Osteoblast (primary cell): ENCODE measurements around the gene ESYT2. TPM values are rescaled to one million over a fixed set of nuclear protein-coding genes. Genes with fewer than 3 reads are reported as not detected.

Experiments
- DNase-seq: peaks from one replicate; pipeline ENCODE4 v3.0.0; 2011; ENCODE audit warnings: low spot score, mixed read lengths; ENCODE audit not compliant: insufficient read length; ENCODE audit errors: missing footprints
- H2AFZ ChIP-seq: 2 replicates; pipeline ENCODE4 v1.6.0; 2011; ENCODE audit warnings: mild to moderate bottlenecking, low read length
- H3K27ac ChIP-seq: 2 replicates; pipeline ENCODE4 v1.5.1; 2011; ENCODE audit warnings: mild to moderate bottlenecking, low read depth, low read length, moderate library complexity
- H3K27me3 ChIP-seq: 2 replicates; pipeline ENCODE4 v1.6.0; 2012; ENCODE audit warnings: mild to moderate bottlenecking, control low read depth, inconsistent platforms, low read length, moderate library complexity; ENCODE audit not compliant: insufficient read depth
- H3K36me3 ChIP-seq: 2 replicates; pipeline ENCODE4 v1.5.1; 2011; ENCODE audit warnings: mild to moderate bottlenecking, low read length, control low read depth, moderate library complexity; ENCODE audit not compliant: insufficient read depth
- H3K4me1 ChIP-seq: 2 replicates; pipeline ENCODE4 v1.5.1; 2011; ENCODE audit warnings: mild to moderate bottlenecking, low read length, control low read depth, moderate library complexity; ENCODE audit not compliant: insufficient read depth
- H3K4me2 ChIP-seq: 2 replicates; pipeline ENCODE4 v1.6.0; 2011; ENCODE audit warnings: mild to moderate bottlenecking, low read length; ENCODE audit not compliant: insufficient read depth
- H3K4me3 ChIP-seq: fragments of 200-600 bp; sonication (generic); 3 replicates; pipeline ENCODE4 v1.5.1; 2012; ENCODE audit warnings: mild to moderate bottlenecking, low read length, inconsistent platforms; ENCODE audit not compliant: insufficient read depth
- H3K79me2 ChIP-seq: 2 replicates; pipeline ENCODE4 v1.6.0; 2012; ENCODE audit warnings: mild to moderate bottlenecking, low read length, control low read depth, inconsistent platforms; ENCODE audit not compliant: insufficient read depth
- H3K9me3 ChIP-seq: 2 replicates; pipeline ENCODE4 v1.5.1; 2011; ENCODE audit warnings: low read depth, low read length, control low read depth
- H4K20me1 ChIP-seq: 2 replicates; pipeline ENCODE4 v1.6.0; 2012; ENCODE audit warnings: mild to moderate bottlenecking, low read length, control low read depth; ENCODE audit not compliant: insufficient read depth
- total RNA-seq: library from RNA; depleted of rRNA; stranded (reverse); fragments of >200 nt; gene quantifications from 2 replicates; pipeline ENCODE4 v1.2.3, GENCODE V29; 2012
- TF ChIP-seq, protein P1 (sequence below): IDR thresholded peaks from 2 replicates; pipeline ENCODE4 v1.5.1; 2011; ENCODE audit warnings: mild to moderate bottlenecking, low read depth, low read length, moderate library complexity; ENCODE audit errors: extremely low read depth

ESYT2 gene
- total RNA-seq, 1 donor: 132 TPM

- TF ChIP-seq, protein P1, sequence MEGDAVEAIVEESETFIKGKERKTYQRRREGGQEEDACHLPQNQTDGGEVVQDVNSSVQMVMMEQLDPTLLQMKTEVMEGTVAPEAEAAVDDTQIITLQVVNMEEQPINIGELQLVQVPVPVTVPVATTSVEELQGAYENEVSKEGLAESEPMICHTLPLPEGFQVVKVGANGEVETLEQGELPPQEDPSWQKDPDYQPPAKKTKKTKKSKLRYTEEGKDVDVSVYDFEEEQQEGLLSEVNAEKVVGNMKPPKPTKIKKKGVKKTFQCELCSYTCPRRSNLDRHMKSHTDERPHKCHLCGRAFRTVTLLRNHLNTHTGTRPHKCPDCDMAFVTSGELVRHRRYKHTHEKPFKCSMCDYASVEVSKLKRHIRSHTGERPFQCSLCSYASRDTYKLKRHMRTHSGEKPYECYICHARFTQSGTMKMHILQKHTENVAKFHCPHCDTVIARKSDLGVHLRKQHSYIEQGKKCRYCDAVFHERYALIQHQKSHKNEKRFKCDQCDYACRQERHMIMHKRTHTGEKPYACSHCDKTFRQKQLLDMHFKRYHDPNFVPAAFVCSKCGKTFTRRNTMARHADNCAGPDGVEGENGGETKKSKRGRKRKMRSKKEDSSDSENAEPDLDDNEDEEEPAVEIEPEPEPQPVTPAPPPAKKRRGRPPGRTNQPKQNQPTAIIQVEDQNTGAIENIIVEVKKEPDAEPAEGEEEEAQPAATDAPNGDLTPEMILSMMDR: no peak
- H3K36me3 ChIP-seq: peaks cover 26% of the 10 kb centered on the region
- DNase-seq: no peak
Observed at GRCh38 chr7:158687406-158687805, 141.9 kb downstream of the ESYT2 start.

DNA sequence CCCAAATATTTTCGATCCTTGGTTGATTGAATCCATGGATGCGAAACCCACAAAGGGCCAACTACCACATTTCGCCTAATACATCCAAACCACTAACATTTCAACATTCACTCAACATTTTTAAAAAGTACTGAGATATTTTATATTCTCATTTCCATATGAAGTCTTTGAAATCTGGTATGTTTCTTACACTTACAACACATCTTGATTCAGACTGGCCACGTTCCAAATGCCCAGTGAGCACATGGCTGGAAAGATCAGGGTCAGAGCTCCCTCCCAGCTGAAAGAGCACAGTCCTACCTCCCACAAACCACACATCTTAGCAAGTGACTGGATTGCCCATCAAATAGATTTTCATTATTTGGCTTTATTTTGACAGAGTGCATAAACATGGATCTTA, 143.6 kb downstream of the ESYT2 start:
- no peak for DNase-seq
- peaks cover 26% of the 10 kb centered on the region for H3K36me3 ChIP-seq

More at GRCh38 chr7:158687406-158687805, 141.9 kb downstream of the ESYT2 start:
- H3K4me3 ChIP-seq: no peak overlapping the region
- H3K9me3 ChIP-seq: no peaks in the 10 kb centered on the region
- H3K79me2 ChIP-seq: no peaks in the 10 kb centered on the region
- no peak overlapping the region for H3K27ac ChIP-seq
- no peaks in the 10 kb centered on the region for H3K27me3 ChIP-seq
- H4K20me1 ChIP-seq: no peaks in the 10 kb centered on the region
- H3K4me2 ChIP-seq: no peak overlapping the region
- H3K4me1 ChIP-seq: peaks cover 28% of the 10 kb centered on the region
- H2AFZ ChIP-seq: no peak overlapping the region

GRCh38 chr7:158684329-158684728, 145.0 kb downstream of the ESYT2 start:
- H3K27me3 ChIP-seq: no peaks in the 10 kb centered on the region
- H2AFZ ChIP-seq: no peak overlapping the region
- H3K9me3 ChIP-seq: no peaks in the 10 kb centered on the region

More for the DNA sequence above, 143.6 kb downstream of the ESYT2 start:
- no peak overlapping the region for H3K27ac ChIP-seq
- no peaks in the 10 kb centered on the region for H3K27me3 ChIP-seq
- H3K9me3 ChIP-seq: no peaks in the 10 kb centered on the region
- peaks cover 36% of the 10 kb centered on the region for H3K4me1 ChIP-seq
- no peak overlapping the region for H3K4me2 ChIP-seq
- no peaks in the 10 kb centered on the region for H4K20me1 ChIP-seq
- no peak overlapping the region for H2AFZ ChIP-seq
- TF ChIP-seq, protein P1: no peak
- H3K79me2 ChIP-seq: no peaks in the 10 kb centered on the region
- no peak overlapping the region for H3K4me3 ChIP-seq

DNA sequence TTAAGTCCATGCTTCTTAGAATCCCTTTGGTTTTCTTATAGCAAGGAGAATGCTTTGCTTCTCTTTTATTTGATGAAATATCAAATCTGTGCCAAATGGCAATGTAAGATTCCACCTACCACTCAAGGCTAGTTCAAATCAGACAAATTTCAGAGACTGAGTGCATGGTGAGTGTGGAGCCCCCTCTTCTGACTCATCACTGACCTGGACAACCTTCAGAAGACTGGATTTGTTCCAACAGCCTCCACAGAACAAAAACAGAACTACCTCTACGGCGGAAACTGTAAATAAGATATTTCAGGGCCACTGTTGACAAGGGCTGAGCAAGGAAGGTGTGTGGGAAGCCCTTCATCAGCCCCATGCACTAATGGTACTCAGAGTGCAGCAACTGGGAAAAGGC, 145.8 kb downstream of the ESYT2 start:
- DNase-seq: no peak
- no peaks in the 10 kb centered on the region for H3K9me3 ChIP-seq
- no peak overlapping the region for H3K4me2 ChIP-seq
- TF ChIP-seq, protein P1: no peak
- H4K20me1 ChIP-seq: no peaks in the 10 kb centered on the region
- H3K79me2 ChIP-seq: no peaks in the 10 kb centered on the region
- H3K27ac ChIP-seq: peak overlapping the region; percentile 4
- H3K4me1 ChIP-seq: peaks cover 36% of the 10 kb centered on the region
- peaks cover 16% of the 10 kb centered on the region for H3K36me3 ChIP-seq
- no peak overlapping the region for H3K4me3 ChIP-seq
- H2AFZ ChIP-seq: no peak overlapping the region
- no peaks in the 10 kb centered on the region for H3K27me3 ChIP-seq

More at GRCh38 chr7:158684329-158684728, 145.0 kb downstream of the ESYT2 start:
- Histone ChIP-seq H3K4me1 (peaks cover 36% of the 10 kb centered on the region), H3K27ac (peak overlapping the region; percentile 13), H3K4me2 (no peak overlapping the region), H3K4me3 (no peak overlapping the region), H4K20me1 (no peaks in the 10 kb centered on the region), H3K79me2 (no peaks in the 10 kb centered on the region), H3K36me3 (peaks cover 21% of the 10 kb centered on the region)
- no peak for DNase-seq
- TF ChIP-seq, protein P1: no peak
